Right lung (tissue), 5 donors: Measurements from ENCODE around the gene UXS1. TPM values are rescaled to one million over a fixed set of nuclear protein-coding genes. Genes with fewer than 3 reads are reported as not detected.

ENCODE experiments used
- DNase-seq, 2 donors: peaks; one replicate each; pipeline ENCODE4 v3.0.0-alpha.2; 2013
- polyA plus RNA-seq, 5 donors: library from polyadenylated mRNA; unstranded; fragments of 120-200 nt; gene quantifications; one replicate each; pipeline versions ENCODE4 v1.2.1 to v1.2.3, GENCODE V29; 2013; ENCODE audit warnings: inconsistent platforms in 1 of 5, low replicate concordance in 1 of 5; ENCODE audit not compliant: insufficient read length in 5 of 5, insufficient read depth in 1 of 5

Gene UXS1
- polyA plus RNA-seq, 5 donors, result 85.7 to 98.2 (median 92.4) TPM

GRCh38 chr2:106165029-106165428 lies 29.1 kb downstream of the UXS1 start:
- DNase-seq, result no peak

GRCh38 chr2:106163948-106164545 lies 30.1 kb downstream of the UXS1 start:
- DNase-seq, result no peak

- no peak for DNase-seq
Observed at GRCh38 chr2:106161938-106162820, 31.9 kb downstream of the UXS1 start.

GRCh38 chr2:106161341-106161740 lies 32.8 kb downstream of the UXS1 start:
- DNase-seq, result no peak

GRCh38 chr2:106160786-106161261 lies 33.3 kb downstream of the UXS1 start:
- no peak for DNase-seq

- no peak for DNase-seq
Observed at GRCh38 chr2:106159866-106160785, 34.0 kb downstream of the UXS1 start.

GRCh38 chr2:106158871-106159270 lies 35.2 kb downstream of the UXS1 start:
- DNase-seq, result no peak

- DNase-seq, result no peak
Observed at GRCh38 chr2:106158131-106158530, 36.0 kb downstream of the UXS1 start.

GRCh38 chr2:106157416-106157815 lies 36.7 kb downstream of the UXS1 start:
- DNase-seq, result no peak

- DNase-seq, result no peak
Observed at GRCh38 chr2:106156305-106157296, 37.5 kb downstream of the UXS1 start.

- no peak for DNase-seq
Observed at GRCh38 chr2:106153781-106154180, 40.3 kb downstream of the UXS1 start.

- no peak for DNase-seq
Observed at GRCh38 chr2:106147665-106148064, 46.4 kb downstream of the UXS1 start.

GRCh38 chr2:106147159-106147558 lies 46.9 kb downstream of the UXS1 start:
- DNase-seq, result no peak

GRCh38 chr2:106144621-106145331 lies 49.3 kb downstream of the UXS1 start:
- no peak for DNase-seq

GRCh38 chr2:106143495-106144215 lies 50.4 kb downstream of the UXS1 start:
- DNase-seq, result no peak

- no peak for DNase-seq
Observed at GRCh38 chr2:106142683-106143082, 51.4 kb downstream of the UXS1 start.

- no peak for DNase-seq
Observed at GRCh38 chr2:106140913-106141312, 53.2 kb downstream of the UXS1 start.

- DNase-seq, result no peak
Observed at GRCh38 chr2:106140113-106140512, 54.0 kb downstream of the UXS1 start.

GRCh38 chr2:106139238-106139935 lies 54.7 kb downstream of the UXS1 start:
- DNase-seq, result no peak
